PC-9 (cell line): Measurements from ENCODE around the gene PRKACA. TPM values are rescaled to one million over a fixed set of nuclear protein-coding genes. Genes with fewer than 3 reads are reported as not detected.

Source experiments
- BruUV-seq: library from RNA; stranded (reverse); fragments of 400-500 nt; replicated peaks from 2 replicates; lab custom pipeline; 2021; lab: Mats Ljungman, UMichigan
- CTCF ChIA-PET: fragments of 300-600 bp; sonication (Branson Sonifier 250); formaldehyde crosslinking; loops from one replicate; lab custom pipeline; 2022; ENCODE audit warnings: antibody characterized with exemption; lab: Charles Lee
- POLR2A ChIA-PET: fragments of 300-600 bp; sonication (Branson Sonifier 250); formaldehyde crosslinking; loops from one replicate; lab custom pipeline; 2022; ENCODE audit warnings: antibody characterized with exemption; ENCODE audit not compliant: unreplicated experiment; lab: Charles Lee
- DNase-seq, 2 experiments: peaks; one replicate each; pipeline versions ENCODE4 v3.0.0 to v3.0.0-alpha.2; 2015 to 2022; ENCODE audit warnings: mixed read lengths in 1 of 2
- H2AFZ ChIP-seq: fragments of 200-600 bp; sonication (generic); 2 replicates; pipeline ENCODE4 v1.8.1; 2017; ENCODE audit warnings: antibody characterized with exemption
- H3F3A ChIP-seq: fragments of 200-600 bp; sonication (generic); 2 replicates; pipeline ENCODE4 v1.8.1; 2017; ENCODE audit warnings: antibody characterized with exemption, mild to moderate bottlenecking, low read depth; ENCODE audit not compliant: insufficient read depth
- H3K27ac ChIP-seq: fragments of 200-600 bp; sonication (generic); 2 replicates; pipeline ENCODE4 v1.6.1; 2016; ENCODE audit warnings: mixed run types
- H3K27me3 ChIP-seq: fragments of 200-600 bp; sonication (generic); 2 replicates; pipeline ENCODE4 v1.6.1; 2016; ENCODE audit warnings: low read depth, mixed run types; ENCODE audit not compliant: insufficient read depth
- H3K36me3 ChIP-seq: fragments of 200-600 bp; sonication (generic); 2 replicates; pipeline ENCODE4 v1.6.1; 2016; ENCODE audit warnings: low read depth, mixed run types
- H3K4me1 ChIP-seq: fragments of 200-600 bp; sonication (generic); replicated peaks from 2 replicates; pipeline ENCODE4 v1.6.1; 2016; ENCODE audit warnings: mixed run types; ENCODE audit not compliant: insufficient read depth
- H3K4me2 ChIP-seq: fragments of 200-600 bp; sonication (generic); 2 replicates; pipeline ENCODE4 v1.6.1; 2017; ENCODE audit warnings: mixed run types
- H3K4me3 ChIP-seq: fragments of 200-600 bp; sonication (generic); 2 replicates; pipeline ENCODE4 v1.6.1; 2016; ENCODE audit warnings: mixed run types
- H3K79me2 ChIP-seq: fragments of 200-600 bp; sonication (generic); 2 replicates; pipeline ENCODE4 v1.6.1; 2017; ENCODE audit warnings: low read depth, mixed run types
- H3K9me2 ChIP-seq: fragments of 200-600 bp; sonication (generic); 2 replicates; pipeline ENCODE4 v1.8.1; 2017; ENCODE audit warnings: mild to moderate bottlenecking; ENCODE audit not compliant: insufficient read depth
- H3K9me3 ChIP-seq: fragments of 200-600 bp; sonication (generic); 2 replicates; pipeline ENCODE4 v1.8.1; 2016; ENCODE audit warnings: low read depth; ENCODE audit not compliant: insufficient read depth
- H4K20me1 ChIP-seq: fragments of 200-600 bp; sonication (generic); 2 replicates; pipeline ENCODE4 v1.8.1; 2017; ENCODE audit not compliant: insufficient read depth
- CTCF ChIP-seq: fragments of 200-600 bp; sonication (generic); conservative IDR thresholded peaks from 2 replicates; pipeline ENCODE4 v1.6.1; 2017; ENCODE audit warnings: mixed run types, antibody characterized with exemption, mild to moderate bottlenecking, moderate library complexity
- EZH2 ChIP-seq: fragments of 200-600 bp; sonication (generic); IDR thresholded peaks from 2 replicates; pipeline ENCODE4 v1.8.0; 2017; ENCODE audit warnings: antibody characterized with exemption, low read depth
- intact Hi-C: fragments of 100-400 bp; cut with micrococcal nuclease; formaldehyde crosslinking; loops from one replicate; pipeline ENCODE4 v1.10.0; 2022; ENCODE audit not compliant: unreplicated experiment
- total RNA-seq: library from RNA; stranded (reverse); gene quantifications from 2 replicates; pipeline ENCODE4 v1.2.3, GENCODE V29; 2021

The PRKACA gene
- total RNA-seq, 1 experiment from 2014 or later, result 82.8 TPM

- TF ChIP-seq CTCF, result no peak
- TF ChIP-seq EZH2, result no peak
- H3K9me3 ChIP-seq, result no peaks in the 10 kb centered on the region
- peak overlapping the region; percentile 38; the same call in 1 of the 2 replicates for H3K27ac ChIP-seq
- no peak overlapping the region for H3K4me3 ChIP-seq
- no peaks in the 10 kb centered on the region for H3K36me3 ChIP-seq
- H3K9me2 ChIP-seq, result no peaks in the 10 kb centered on the region
- no peaks in the 10 kb centered on the region for H4K20me1 ChIP-seq
- intact Hi-C loops, result loop anchor here (5.0 to 10.0 kb wide), 5 partner anchors 267 to 1012 kb away; partner anchors contain the start of genes DNAJB1 and PTGER1
- H3K4me2 ChIP-seq, result no peak overlapping the region
- peak; percentile 39 to 75 for DNase-seq
- H2AFZ ChIP-seq, result no peak overlapping the region
- H3K79me2 ChIP-seq, result peaks cover 22% of the 10 kb centered on the region
- peaks cover 29% of the 10 kb centered on the region for H3K4me1 ChIP-seq
- no peaks in the 10 kb centered on the region for H3K27me3 ChIP-seq
- ChIA-PET POLR2A (interaction anchor here (0.6 kb wide), 1 partner anchor 45 kb away, joined by 6 read pairs; no protein-coding TSS in a partner anchor), CTCF (no interaction called here)
- peaks cover 39% of the 10 kb centered on the region for H3F3A ChIP-seq
- BruUV-seq, result no TSS peak
Measured at GRCh38 chr19:14139944-14140343, 22.4 kb upstream of the PRKACA start.

GRCh38 chr19:14138576-14139265, 21.2 kb upstream of the PRKACA start:
- H3K36me3 ChIP-seq, result no peaks in the 10 kb centered on the region
- H3K27me3 ChIP-seq, result no peaks in the 10 kb centered on the region
- no peak for TF ChIP-seq EZH2
- no peak for TF ChIP-seq CTCF
- peaks cover 29% of the 10 kb centered on the region for H3K4me1 ChIP-seq
- H4K20me1 ChIP-seq, result no peaks in the 10 kb centered on the region
- H3K9me2 ChIP-seq, result no peaks in the 10 kb centered on the region
- peaks cover 43% of the 10 kb centered on the region for H3F3A ChIP-seq
- H3K4me3 ChIP-seq, result no peak overlapping the region
- H3K27ac ChIP-seq, result peak overlapping the region; percentile 80
- H3K9me3 ChIP-seq, result no peaks in the 10 kb centered on the region
- BruUV-seq, result no TSS peak
- no peak overlapping the region for H2AFZ ChIP-seq
- peaks cover 32% of the 10 kb centered on the region for H3K79me2 ChIP-seq
- peak overlapping the region; percentile 76; the same call in 1 of the 2 replicates for H3K4me2 ChIP-seq
- POLR2A ChIA-PET, result no interaction called here
- no peak for DNase-seq
- intact Hi-C loops, result loop anchor here (5.0 to 10.0 kb wide), 5 partner anchors 269 to 1014 kb away; partner anchors contain the start of genes DNAJB1 and PTGER1
- CTCF ChIA-PET, result interaction anchor here (0.6 kb wide), 1 partner anchor 472 kb away, joined by 6 read pairs; no protein-coding TSS in a partner anchor

- peaks cover 29% of the 10 kb centered on the region for H3K4me1 ChIP-seq
- intact Hi-C loops, result loop anchor here (1.0 to 10.0 kb wide), 10 partner anchors 56 to 1016 kb away; partner anchors contain the start of genes DNAJB1, NDUFB7 and PTGER1
Measured at GRCh38 chr19:14136509-14137281, 19.1 kb upstream of the PRKACA start, which contains the start of gene ASF1B. Gene ASF1B (minus strand): TSS chr19:14136589. CDS start chr19:14136456, 133 bp downstream.

More at GRCh38 chr19:14136509-14137281, 19.1 kb upstream of the PRKACA start, which contains the start of gene ASF1B:
- Histone ChIP-seq H3K9me2 (no peaks in the 10 kb centered on the region), H3K4me3 (peak within 1 kb of the TSS; percentile 79), H2AFZ (peak within 1 kb of the TSS; percentile 84), H3F3A (peaks cover 48% of the 10 kb centered on the region), H3K36me3 (no peaks in the 10 kb centered on the region), H4K20me1 (no peaks in the 10 kb centered on the region), H3K27ac (peak within 1 kb of the TSS; percentile 80), H3K79me2 (peaks cover 38% of the 10 kb centered on the region), H3K9me3 (no peaks in the 10 kb centered on the region), H3K4me2 (peak within 1 kb of the TSS; percentile 88), H3K27me3 (no peaks in the 10 kb centered on the region)
- BruUV-seq, result no TSS peak
- CTCF ChIA-PET, result interaction anchor here (0.5 to 1.2 kb wide), 16 partner anchors 13 to 1096 kb away, joined by 3 to 11 read pairs (median 4); partner anchors contain the start of genes ADGRE5, EPHX3 and ZNF333
- TF ChIP-seq EZH2 (no peak), CTCF (peak; percentile 65)
- peak; percentile 98 to 99 for DNase-seq
- POLR2A ChIA-PET, result interaction anchor here (0.5 to 1.0 kb wide), 17 partner anchors 9 to 1699 kb away, joined by 3 to 7 read pairs (median 4); no protein-coding TSS in a partner anchor
